HG03521 (cell line): ENCODE measurements around the gene HOPX.
"Not testable (repeated sequence)": the region's sequence is repeated elsewhere in the genome, so short reads cannot be mapped to it uniquely, and the experiment has no call there.

Experiments used
- ATAC-seq: cut with Tn5 transposase; IDR thresholded peaks from one replicate; pipeline ENCODE4 v1.9.1; 2021; ENCODE audit warnings: mild to moderate bottlenecking, moderate library complexity; ENCODE audit not compliant: unreplicated experiment

The HOPX gene

DNA sequence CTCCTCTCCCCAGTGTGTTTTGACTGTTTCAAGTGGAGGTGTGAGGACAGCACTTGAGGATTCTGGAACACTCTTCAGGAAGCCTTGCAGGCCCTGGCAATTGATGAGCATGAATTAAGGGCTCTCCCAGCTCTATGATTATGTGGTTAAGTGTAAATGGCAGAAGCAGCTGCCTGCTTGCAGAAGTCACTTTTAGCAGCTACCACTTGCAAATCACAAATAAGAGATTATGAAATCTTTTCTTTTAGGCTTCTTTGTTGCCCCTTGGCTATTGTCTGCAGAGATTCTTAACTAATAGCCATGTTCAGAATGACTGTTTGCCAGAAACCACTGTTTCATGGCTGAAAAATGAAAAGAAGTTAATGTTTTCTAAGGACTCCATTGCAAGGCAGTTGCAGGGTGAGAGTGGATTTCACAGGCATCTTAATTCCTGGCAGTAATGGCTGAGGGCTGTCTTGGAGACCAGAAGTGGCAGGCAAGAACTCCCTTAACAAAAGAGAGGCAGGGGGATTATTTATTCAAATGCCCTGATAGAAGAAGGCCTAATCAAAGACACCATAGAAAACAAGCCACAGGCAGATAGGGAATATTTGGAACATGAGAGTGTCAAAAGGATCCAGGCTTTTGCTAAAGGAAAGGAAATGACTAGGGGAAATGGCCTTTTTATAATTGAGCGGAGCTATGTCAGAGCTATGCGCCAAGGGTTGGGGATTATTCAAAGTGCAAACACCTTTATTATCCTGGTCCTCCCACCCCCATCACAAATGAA lies 8.3 kb upstream of the HOPX start:
- no peak for ATAC-seq

DNA sequence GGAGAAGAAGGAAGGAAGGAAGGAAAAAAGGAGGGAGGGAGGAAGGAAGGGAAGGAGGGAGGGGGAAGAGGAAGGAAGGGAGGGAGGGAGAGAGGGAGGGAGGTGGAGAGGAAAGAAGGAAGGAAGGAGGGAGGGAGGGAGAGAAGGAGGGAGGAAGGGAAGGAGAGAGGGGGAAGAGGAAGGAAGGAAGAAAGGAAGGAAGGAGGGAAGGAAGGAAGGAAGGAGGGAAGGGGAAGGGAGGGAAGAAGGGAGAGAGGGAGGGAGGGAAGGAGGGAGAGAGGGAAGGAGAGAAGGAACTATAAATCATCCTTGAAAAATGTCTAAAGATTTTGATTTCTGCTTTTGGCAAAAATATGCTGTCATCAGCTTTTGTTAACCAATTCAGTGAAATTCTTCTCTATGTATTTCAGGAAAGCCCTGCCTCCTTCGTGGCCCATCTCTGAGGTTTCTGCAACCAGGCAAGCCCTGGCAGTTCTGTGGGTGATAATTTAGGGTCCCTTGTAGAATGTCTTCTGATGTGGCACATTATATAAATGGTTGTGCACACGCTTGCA lies 7.1 kb upstream of the HOPX start:
- no peak for ATAC-seq

DNA sequence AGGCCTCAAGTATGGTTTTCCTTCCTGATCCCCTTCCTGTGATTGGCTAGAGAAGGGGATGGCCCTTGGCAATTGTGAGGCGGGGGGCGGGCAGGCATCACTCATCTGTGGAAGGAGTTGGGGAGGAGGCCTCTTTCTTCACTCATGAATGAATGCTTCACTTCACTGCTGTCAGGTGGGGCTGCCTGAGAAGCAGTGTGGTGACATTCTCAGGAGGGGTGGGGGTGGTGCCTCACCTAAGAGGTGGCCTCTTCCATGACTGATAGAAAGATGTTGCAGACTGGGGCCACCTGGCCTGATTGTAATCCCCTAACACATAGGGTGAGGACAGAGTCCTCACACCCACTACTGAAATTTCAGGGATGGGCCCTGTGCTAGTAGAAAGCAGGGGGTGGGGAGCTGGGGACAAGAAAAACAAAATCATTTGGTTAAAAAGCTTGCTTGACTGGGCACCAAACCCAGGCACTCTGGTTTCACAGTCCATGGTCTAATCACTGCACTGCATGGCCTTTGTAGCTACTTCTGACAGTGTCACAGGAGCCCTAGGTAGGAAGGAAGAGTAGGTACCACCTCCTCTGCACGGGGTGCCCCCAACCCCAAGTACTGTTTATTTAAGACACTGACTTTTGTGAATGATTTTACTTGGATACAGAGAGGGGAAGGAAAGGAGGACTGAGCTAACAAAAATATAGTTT lies 5.6 kb upstream of the HOPX start:
- ATAC-seq, result no peak

DNA sequence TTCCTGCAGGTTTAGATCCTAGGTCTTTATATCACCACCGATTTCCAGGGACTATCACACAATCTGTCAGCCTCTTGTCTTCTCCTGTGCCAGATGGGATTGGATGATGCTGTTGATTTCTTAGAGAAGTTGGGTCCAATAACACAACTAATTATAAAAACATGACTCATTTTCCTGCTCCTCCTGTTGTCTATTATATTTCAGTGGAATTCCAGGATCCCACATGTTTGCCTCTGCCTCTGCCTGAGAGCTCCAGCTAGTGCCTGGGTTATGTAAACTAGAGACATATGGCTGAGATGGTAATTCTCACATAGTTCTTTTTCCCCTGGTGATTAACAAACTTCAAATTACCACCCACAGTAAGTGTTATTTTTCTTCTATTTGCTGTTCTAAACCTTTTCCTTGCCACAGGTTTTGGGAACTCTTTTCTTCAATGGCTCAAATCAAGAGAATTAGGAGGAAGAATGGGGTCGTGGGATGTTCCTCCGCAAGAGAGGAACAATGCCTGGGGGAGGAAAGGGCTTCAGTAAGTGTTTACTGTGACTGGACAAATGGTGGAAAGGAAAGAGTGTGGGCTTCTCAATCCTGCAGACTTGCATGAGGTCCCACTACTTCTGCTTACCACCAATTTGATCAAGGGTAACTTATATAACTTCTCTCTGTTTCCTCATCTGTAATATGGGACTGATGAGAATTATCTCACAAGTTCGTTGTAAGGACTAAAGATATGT lies 3.4 kb upstream of the HOPX start:
- no peak for ATAC-seq

DNA sequence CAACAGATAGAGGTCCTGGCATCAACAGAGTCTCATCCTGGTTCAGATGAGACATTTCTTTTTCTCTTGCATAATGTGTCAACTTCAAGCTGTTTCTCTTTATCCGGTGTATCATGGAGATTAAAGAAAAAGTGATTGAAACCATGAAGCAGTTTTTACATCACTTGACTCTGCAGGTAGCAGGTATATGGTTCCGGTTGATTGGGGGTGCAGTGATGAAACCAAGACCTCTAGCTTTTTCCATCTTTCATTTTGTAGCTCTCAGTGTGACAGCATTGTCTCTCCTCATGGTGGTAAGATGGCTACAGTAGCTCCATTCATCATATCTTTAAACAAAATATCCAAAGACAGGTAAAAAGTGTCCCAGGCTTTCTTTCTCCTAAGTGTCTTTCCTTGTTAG lies 2.4 kb upstream of the HOPX start:
- ATAC-seq, result no peak

DNA sequence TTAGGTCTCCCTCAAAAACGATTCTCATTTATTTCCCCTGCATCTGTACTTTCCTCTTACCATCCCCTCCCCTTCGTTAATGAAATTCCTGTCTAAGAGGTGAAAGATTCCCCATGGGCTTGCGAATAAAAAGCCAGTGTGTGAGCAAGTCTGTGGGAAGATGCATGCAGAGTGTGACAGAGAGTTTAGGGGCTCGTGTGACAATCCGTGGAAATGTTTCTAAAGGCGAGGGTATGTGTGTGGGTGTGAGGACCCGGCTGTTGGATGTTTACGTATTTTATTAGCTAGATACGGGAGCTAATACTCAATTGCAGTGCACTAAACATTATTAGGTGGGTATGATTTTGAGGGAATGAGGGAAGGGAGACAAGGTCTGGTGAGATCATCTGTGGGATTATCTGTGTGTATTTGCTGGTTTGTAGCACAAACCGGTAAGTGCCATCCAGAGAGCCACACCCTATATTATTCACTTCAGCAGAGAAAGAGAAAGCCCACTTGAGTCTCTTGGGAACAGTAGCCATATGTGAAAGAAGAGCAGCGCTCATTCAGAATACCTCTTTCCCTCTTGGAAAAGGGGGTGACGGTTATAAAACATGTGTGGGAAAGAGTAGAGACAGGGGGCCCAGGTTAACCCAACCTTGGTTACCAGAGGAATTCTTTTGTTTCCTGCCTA lies 893 bp upstream of the HOPX start:
- no peak for ATAC-seq

DNA sequence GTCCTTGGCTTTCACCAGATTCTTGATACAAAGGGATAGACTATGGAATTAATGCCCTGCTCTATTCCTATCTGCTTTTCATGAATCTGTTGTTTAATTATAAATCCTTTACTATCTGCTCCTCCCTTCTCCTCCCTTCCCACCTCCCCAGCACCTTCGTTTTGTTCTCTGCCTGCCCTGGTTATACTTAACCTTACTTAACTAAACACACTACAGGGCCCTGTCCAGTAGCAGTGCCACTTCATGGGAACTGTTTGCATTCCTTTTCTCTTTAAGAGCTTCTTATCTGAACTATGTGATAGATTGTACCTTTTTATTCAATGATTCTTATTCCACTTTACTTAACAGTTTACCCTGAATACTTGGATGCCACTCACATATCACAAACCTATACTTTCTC lies 830 bp downstream of the HOPX start:
- ATAC-seq, result no peak

DNA sequence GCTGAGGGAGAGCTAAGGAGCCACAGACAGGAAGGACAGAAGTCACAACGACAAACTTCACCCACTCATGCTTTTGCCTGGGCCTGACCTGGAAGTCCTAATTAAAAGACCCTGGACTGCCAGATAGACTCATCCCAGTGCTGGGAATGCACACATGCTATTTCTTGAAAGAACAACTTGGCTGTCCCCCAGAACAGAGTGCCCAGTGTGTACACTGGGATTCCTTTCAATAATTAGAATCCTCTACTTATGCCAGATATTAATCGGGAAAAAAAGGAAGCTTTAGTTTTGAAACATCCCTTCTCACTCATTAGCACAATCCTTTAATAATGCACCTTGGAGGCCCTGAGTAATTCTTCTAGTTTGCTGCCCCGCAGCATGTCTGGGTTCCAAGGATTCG lies 3.4 kb downstream of the HOPX start:
- no peak for ATAC-seq

DNA sequence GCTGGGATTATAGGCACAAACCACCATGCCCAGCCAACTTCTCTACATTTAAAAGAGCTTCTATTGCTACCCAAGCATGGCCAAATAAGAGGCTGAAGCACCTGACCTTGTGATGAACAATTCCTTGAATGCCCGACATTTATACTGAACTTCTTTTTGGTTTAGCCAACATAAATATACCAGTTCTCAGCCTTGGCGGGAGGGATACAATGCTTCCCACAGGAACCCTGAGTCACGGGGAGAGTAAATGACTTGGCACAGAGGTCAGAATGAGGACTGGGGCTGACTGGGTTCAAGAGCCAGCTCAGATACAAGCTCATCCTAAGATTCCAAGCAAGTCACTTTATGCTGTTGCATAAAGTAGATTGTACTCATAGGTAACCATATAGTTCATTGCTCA lies 6.1 kb downstream of the HOPX start:
- ATAC-seq, result no peak

DNA sequence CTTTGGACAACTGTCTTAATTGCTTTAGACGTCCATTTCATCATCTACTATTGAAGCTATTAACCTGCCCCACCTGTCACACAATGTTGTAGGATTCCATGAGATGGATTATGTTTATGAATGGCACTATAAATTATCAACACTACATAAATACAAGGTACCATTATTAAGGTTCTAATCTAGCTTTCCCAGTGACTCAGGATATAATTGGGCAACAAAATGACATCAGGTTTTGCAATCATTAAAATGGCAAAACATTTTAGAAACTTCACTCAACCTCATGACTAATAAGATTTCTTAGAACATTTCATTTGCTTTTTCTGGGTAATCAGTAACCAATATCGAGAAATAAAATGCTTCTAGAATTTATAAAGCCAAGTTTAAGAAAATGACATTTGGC lies 9.2 kb downstream of the HOPX start:
- no peak for ATAC-seq

DNA sequence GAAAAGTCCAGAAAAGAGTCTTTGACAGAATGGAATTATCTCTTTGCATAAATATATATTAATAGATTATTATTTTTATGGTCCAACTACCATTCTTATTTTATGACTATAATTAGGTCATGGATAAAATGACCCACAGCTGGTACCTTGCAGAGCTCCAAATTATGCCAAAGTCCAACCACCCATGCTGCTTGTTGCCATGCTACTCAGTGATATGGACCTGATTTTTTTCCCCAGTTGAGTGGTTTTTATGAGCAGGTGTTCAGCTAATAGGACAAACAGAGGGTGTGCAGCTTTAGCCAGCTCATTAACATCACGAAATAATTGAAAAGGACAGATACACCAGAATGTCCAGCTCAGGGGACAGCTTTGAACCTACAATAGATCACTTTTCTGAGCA lies 9.7 kb downstream of the HOPX start:
- ATAC-seq, result no peak

DNA sequence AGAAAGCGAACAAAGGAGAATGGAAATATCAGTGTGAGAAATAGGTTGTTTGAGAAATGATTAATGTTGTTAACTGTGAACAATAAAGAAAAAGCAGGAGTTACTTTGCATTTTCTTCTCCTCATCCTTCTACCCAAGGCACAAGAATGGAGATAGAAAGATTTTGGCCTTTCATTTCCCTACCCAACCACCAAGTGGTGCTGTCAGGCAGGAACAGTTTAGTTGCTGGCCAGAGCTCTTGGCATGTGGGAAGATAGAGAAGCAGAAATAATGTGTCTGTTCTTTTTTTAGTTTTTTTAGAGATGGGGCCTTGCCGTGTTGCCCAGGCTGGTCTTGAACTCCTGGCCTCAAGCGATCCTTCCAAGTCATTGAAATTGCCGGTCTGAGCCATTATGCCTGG lies 12.8 kb downstream of the HOPX start:
- ATAC-seq, result no peak

DNA sequence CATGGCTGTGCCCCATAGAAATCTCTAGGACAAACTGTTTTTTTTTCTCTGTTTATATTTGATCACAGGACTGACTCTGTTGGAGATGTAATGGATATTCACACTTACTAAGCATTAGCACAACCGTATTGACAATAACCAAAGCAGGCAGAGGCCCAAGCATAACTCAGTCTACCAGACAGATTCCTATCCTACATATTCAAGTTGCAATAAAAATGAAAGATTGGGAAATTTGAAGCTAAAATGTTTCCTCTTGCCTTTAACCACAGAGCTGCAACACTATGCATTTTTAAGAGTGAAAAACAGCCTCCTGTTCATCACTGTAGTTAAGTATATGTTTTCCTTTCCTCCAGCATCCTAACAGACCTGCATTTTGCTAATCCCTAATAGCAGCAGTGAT lies 13.7 kb downstream of the HOPX start:
- ATAC-seq, result not testable (repeated sequence)

DNA sequence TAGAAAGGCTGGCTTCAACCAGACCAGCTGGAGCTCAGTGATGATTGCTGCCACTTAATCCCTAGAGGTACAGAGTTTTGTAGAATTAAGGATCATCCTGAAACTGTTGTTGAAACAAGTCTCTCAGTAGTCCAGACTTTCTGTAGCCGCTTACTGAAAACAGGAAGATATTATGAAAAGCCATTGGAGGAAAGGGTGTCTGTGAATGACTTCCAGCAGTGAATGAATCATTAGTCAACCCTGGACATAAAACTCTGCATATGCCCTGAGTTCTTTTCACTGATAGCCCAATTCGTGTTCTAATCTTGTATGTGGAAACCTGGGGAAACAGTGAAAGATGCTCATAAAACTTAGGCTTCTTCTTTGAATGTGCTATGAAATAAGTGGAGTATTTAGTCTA lies 14.8 kb downstream of the HOPX start:
- no peak for ATAC-seq

DNA sequence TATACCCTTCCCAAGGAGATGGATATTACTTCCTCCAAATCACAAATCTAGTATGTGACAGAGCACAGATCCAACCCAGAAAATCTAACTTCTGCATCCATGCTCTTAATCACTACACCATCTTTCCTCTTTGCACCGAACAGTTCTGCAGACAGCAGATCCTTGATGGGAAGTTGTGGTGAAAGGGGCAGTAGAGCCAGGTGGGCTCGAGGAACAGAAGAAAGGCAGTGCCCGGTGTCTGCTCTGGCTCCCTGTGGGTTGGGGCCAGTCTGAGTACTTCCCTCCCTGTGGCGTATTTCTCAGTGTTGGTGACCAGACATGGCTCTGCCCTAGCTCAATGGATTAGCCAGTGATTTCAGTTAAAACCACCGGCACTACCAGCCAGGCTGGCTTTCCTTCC lies 15.3 kb downstream of the HOPX start:
- no peak for ATAC-seq

DNA sequence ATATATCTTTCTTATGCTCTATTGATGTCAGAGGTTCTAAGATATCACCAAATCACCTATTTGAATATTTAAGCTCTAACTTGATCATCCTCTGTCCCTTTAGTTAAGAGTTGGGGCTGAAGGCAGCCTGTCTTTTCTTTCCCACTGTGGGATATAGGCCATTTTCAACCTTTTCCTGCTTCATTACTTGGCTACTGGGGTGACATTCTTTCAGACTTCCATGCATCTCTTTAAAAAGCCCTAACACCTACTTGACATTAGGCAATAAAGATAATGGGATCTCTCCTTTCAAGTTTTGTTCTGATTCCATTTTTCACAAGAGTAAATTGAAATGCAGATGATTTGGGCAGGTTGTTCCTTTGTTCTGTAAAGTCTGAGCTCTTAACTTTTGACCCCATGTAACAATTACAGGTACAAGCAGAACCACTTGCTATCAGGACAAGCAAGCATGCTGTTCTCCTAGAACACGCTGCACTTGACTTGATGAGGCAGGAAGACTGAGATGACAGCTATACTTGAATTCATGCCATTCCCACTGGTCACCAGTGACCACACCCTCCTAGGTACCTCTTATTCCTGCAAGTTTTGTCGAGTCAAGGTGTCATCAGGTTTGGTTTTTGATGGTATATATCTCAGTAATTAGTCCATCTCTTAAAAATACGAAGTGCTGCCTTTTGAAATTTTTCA lies 18.2 kb downstream of the HOPX start:
- ATAC-seq, result no peak

DNA sequence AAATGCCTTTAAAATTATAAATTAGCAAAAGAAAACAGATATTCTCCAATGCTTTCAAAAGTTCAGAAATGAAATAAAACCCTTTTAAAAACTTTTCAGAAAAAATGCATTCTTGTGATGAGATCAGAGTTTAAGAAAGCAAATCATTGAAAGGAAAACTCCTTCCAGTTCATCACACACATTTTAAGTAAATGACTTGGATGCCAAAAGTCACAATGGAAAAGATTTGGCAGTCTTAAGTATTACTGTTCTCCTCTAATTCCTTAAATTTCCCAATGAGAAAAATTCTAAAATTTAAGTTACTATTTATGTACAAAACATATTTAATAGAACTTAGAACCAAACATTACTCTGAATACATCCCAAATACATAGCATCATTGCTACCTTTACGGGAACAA lies 21.1 kb downstream of the HOPX start:
- ATAC-seq, result no peak

DNA sequence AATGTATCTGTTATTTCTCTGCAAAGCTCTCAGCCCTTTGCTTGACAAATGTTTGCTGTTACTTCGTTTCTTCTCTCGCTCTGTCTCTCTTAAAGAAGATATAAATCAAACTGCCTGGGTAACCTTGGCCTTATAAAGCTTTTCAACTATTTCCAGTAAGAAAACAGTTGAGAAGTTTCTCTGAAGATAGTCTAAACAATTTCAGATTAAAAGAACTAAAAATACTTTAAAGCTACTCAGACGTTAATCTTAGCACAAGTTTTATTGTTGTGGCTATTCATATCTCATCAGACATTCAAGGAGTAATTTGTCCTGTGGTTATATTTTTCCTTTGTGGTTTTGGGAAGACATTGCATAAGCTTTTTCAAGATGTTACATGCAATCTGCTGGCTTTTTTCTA lies 22.6 kb downstream of the HOPX start:
- ATAC-seq, result no peak

DNA sequence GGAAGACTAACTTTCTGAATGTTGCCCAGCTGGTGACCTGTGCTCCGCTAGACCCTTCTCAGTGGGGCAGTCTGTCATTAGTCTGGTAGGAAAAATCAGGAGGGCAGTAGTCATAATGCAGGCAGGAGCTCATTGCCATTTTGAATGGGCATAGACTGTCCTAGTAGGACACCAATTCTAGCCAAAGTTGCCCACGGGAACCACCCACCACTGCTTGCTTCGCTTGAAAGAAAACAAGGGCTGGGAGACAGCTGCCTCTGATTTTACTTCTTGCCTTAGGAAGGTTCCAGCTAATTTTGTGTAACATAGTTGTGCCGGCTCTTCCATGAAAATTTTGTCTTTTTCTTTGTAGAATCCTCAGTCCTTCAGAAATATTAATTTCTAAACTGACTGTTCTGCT lies 23.3 kb downstream of the HOPX start:
- no peak for ATAC-seq

DNA sequence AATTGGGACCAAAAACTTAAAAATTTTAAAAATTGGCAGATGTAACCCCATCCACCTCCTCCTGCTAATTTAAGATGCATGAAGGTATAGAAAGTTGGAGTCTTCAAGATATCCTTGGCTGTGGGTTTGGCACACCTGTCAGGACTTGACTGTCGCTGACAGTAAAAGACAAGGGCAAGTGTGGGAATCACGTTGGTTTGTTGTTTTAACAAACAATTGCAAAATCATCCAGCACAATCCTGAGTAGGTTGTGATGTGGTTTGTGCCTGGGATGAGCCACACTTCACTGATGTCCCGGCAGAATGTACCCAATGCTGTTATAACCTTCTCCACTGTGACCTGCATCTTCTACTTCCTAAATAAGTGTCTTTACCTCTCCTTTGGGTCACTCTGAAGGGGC lies 24.0 kb downstream of the HOPX start:
- ATAC-seq, result no peak

DNA sequence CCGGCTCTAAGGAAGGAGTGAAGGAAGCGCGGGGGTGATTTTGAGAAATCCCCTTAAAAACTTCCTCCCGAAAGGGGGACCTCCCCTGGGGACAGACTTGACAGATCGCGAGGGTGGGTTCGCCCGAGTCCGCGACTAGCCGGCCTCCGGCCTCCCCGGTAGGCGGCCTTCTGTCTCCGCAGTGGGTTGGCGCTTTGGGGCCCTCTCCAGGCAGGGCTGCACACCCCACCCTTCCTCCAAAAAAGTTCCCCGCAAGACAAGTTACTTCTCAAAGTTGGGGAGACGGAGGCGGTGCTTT lies 24.8 kb downstream of the HOPX start:
- ATAC-seq, result no peak
